GM10248 (cell line): ENCODE measurements around the gene PACC1.

Source experiments
- CTCF ChIA-PET: fragments of 300-600 bp; sonication (Branson Sonifier 250); formaldehyde crosslinking; extraction: SDS; loops from one replicate; lab custom pipeline; 2021; ENCODE audit warnings: antibody characterized with exemption; lab: Yijun Ruan, JAX
- POLR2A ChIA-PET: fragments of 350-650 bp; sonication (Branson Sonifier 250); formaldehyde crosslinking; extraction: SDS; loops from one replicate; lab custom pipeline; 2020; ENCODE audit warnings: antibody characterized with exemption; lab: Yijun Ruan, JAX
- DNase-seq: peaks from one replicate; pipeline ENCODE4 v3.0.0; 2012; ENCODE audit errors: extremely low spot score
- CTCF ChIP-seq: IDR thresholded peaks from 2 replicates; pipeline ENCODE4 v1.5.1; 2012; ENCODE audit warnings: mild to moderate bottlenecking, low read depth; ENCODE audit errors: extremely low read depth, missing control alignments, control extremely low read depth

The PACC1 gene

GRCh38 chr1:212388985-212389716, 25.5 kb downstream of the PACC1 start:
- no peak for TF ChIP-seq CTCF
- ChIA-PET CTCF (interaction anchor here (1.5 kb wide), 1 partner anchor 9 kb away, joined by 4 read pairs; no protein-coding TSS in a partner anchor), POLR2A (no interaction called here)
- DNase-seq, result no peak

GRCh38 chr1:212386029-212386428, 28.7 kb downstream of the PACC1 start:
- ChIA-PET CTCF (no interaction called here), POLR2A (interaction anchor here (0.6 kb wide), 1 partner anchor 22 kb away, joined by 3 read pairs; no protein-coding TSS in a partner anchor)

GRCh38 chr1:212381397-212382035, 33.2 kb downstream of the PACC1 start:
- DNase-seq, result no peak
- ChIA-PET CTCF (no interaction called here), POLR2A (no interaction called here)
- no peak for TF ChIP-seq CTCF

More at GRCh38 chr1:212386029-212386428, 28.7 kb downstream of the PACC1 start:
- DNase-seq, result no peak
- TF ChIP-seq CTCF, result no peak

- DNase-seq, result no peak
- POLR2A ChIA-PET, result interaction anchor here (0.7 kb wide), 1 partner anchor 224 kb away, joined by 6 read pairs; no protein-coding TSS in a partner anchor
- CTCF ChIA-PET, result interaction anchor here (1.0 to 1.2 kb wide), 3 partner anchors 10 to 317 kb away, joined by 3 to 4 read pairs (median 4); no protein-coding TSS in a partner anchor
- no peak for TF ChIP-seq CTCF
Observed at GRCh38 chr1:212379366-212379765, 35.3 kb downstream of the PACC1 start.

- DNase-seq, result no peak
- no peak for TF ChIP-seq CTCF
- ChIA-PET CTCF (interaction anchor here (0.8 to 3.7 kb wide), 5 partner anchors 10 to 314 kb away, joined by 3 to 23 read pairs (median 6); no protein-coding TSS in a partner anchor), POLR2A (no interaction called here)
Observed at GRCh38 chr1:212377644-212378043, 37.0 kb downstream of the PACC1 start.

GRCh38 chr1:212375986-212376385, 38.7 kb downstream of the PACC1 start:
- ChIA-PET POLR2A (no interaction called here), CTCF (interaction anchor here (0.9 to 3.7 kb wide), 8 partner anchors 9 to 366 kb away, joined by 3 to 23 read pairs (median 3); no protein-coding TSS in a partner anchor)
- no peak for DNase-seq
- TF ChIP-seq CTCF, result no peak
